GM21360 (cell line): ENCODE results near the gene INSYN2A.

Experiments
- ATAC-seq: cut with Tn5 transposase; IDR thresholded peaks from one replicate; pipeline ENCODE4 v1.9.1; 2021; ENCODE audit warnings: mild to moderate bottlenecking, moderate library complexity; ENCODE audit not compliant: unreplicated experiment

INSYN2A gene

GRCh38 chr10:127195571-127196281 lies 665 bp downstream of the INSYN2A start:
- ATAC-seq, result no peak

- ATAC-seq, result no peak
Measured at GRCh38 chr10:127195041-127195506, 1.3 kb downstream of the INSYN2A start.

GRCh38 chr10:127194599-127194998 lies 1.8 kb downstream of the INSYN2A start:
- no peak for ATAC-seq

- ATAC-seq, result no peak
Measured at GRCh38 chr10:127194111-127194510, 2.3 kb downstream of the INSYN2A start.

- ATAC-seq, result no peak
Measured at GRCh38 chr10:127193125-127193524, 3.3 kb downstream of the INSYN2A start.

- no peak for ATAC-seq
Measured at GRCh38 chr10:127190427-127190826, 6.0 kb downstream of the INSYN2A start.

- no peak for ATAC-seq
Measured at GRCh38 chr10:127189226-127189625, 7.2 kb downstream of the INSYN2A start.

- ATAC-seq, result no peak
Measured at GRCh38 chr10:127186813-127187212, 9.6 kb downstream of the INSYN2A start.

GRCh38 chr10:127184582-127184981 lies 11.8 kb downstream of the INSYN2A start:
- no peak for ATAC-seq

- no peak for ATAC-seq
Measured at GRCh38 chr10:127182161-127182560, 14.2 kb downstream of the INSYN2A start.

- no peak for ATAC-seq
Measured at GRCh38 chr10:127179612-127180250, 16.7 kb downstream of the INSYN2A start.

- ATAC-seq, result no peak
Measured at GRCh38 chr10:127176649-127177048, 19.7 kb downstream of the INSYN2A start.

- ATAC-seq, result no peak
Measured at GRCh38 chr10:127175357-127176110, 20.9 kb downstream of the INSYN2A start.

- no peak for ATAC-seq
Measured at GRCh38 chr10:127174866-127175265, 21.5 kb downstream of the INSYN2A start.

GRCh38 chr10:127168261-127168660 lies 28.1 kb downstream of the INSYN2A start:
- ATAC-seq, result no peak

GRCh38 chr10:127162841-127163240 lies 33.5 kb downstream of the INSYN2A start:
- no peak for ATAC-seq

- ATAC-seq, result no peak
Measured at GRCh38 chr10:127161482-127161881, 34.9 kb downstream of the INSYN2A start.

- no peak for ATAC-seq
Measured at GRCh38 chr10:127159648-127160245, 36.6 kb downstream of the INSYN2A start.

GRCh38 chr10:127158662-127159061 lies 37.7 kb downstream of the INSYN2A start:
- no peak for ATAC-seq

GRCh38 chr10:127157506-127158200 lies 38.7 kb downstream of the INSYN2A start:
- no peak for ATAC-seq

- no peak for ATAC-seq
Measured at GRCh38 chr10:127157089-127157488, 39.3 kb downstream of the INSYN2A start.
